ENCODE measurements around the gene ADAMTSL4.
A peak's percentile ranks its signal among the peaks of the same experiment; 100 is the strongest.
"Not testable (repeated sequence)": the region's sequence is repeated elsewhere in the genome, so short reads cannot be mapped to it uniquely, and the experiment has no call there.

Gene ADAMTSL4

GRCh38 chr1:150596095-150596892 lies 47.1 kb downstream of the ADAMTSL4 start:
- DNase-seq (ENCODE audit: low spot score) = peak; percentile 40

GRCh38 chr1:150596976-150597375 lies 47.8 kb downstream of the ADAMTSL4 start:
- no peak for DNase-seq (ENCODE audit: low spot score)

GRCh38 chr1:150598346-150598745 lies 49.1 kb downstream of the ADAMTSL4 start:
- not testable (repeated sequence) for DNase-seq (ENCODE audit: low spot score)

- no peak for DNase-seq (ENCODE audit: low spot score)
These were observed 52.3 kb downstream of the ADAMTSL4 start for GRCh38 chr1:150601540-150601939.

GRCh38 chr1:150602372-150602771 lies 53.2 kb downstream of the ADAMTSL4 start:
- not testable (repeated sequence) for DNase-seq (ENCODE audit: low spot score)

- no peak for DNase-seq (ENCODE audit: low spot score)
These were observed 54.5 kb downstream of the ADAMTSL4 start for GRCh38 chr1:150603711-150604110.

- no peak for DNase-seq (ENCODE audit: low spot score)
These were observed 55.0 kb downstream of the ADAMTSL4 start for GRCh38 chr1:150604226-150604588.

GRCh38 chr1:150605451-150605731 lies 56.2 kb downstream of the ADAMTSL4 start:
- DNase-seq (ENCODE audit: low spot score) = not testable (repeated sequence)

- DNase-seq (ENCODE audit: low spot score) = no peak
These were observed 57.4 kb downstream of the ADAMTSL4 start for GRCh38 chr1:150606463-150607142.

- DNase-seq (ENCODE audit: low spot score) = no peak
These were observed 60.5 kb downstream of the ADAMTSL4 start for GRCh38 chr1:150609732-150610131.

All from RKO (cell line).